Activated CD4-positive, alpha-beta T cell treated with anti-CD3 and anti-CD28 coated beads, Interleukin-2, amount 10 ng/mL, durations not matched to agents 24 days and 14 days (primary cell): ENCODE data around the gene TMEFF1. TPM values are rescaled to one million over a fixed set of nuclear protein-coding genes. Genes with fewer than 3 reads are reported as not detected.

ENCODE experiments used
- DNase-seq: peaks from one replicate; pipeline ENCODE4 v3.0.0; 2022
- H3K27ac Mint-ChIP-seq: one replicate; pipeline ENCODE4 v1.8.0; 2022; ENCODE audit warnings: mild to moderate bottlenecking, mixed read lengths
- H3K27me3 Mint-ChIP-seq: one replicate; pipeline ENCODE4 v1.8.0; 2022; ENCODE audit warnings: mixed read lengths
- H3K36me3 Mint-ChIP-seq: one replicate; pipeline ENCODE4 v1.8.0; 2022; ENCODE audit warnings: low read depth, mild to moderate bottlenecking, mixed read lengths
- H3K4me1 Mint-ChIP-seq: one replicate; pipeline ENCODE4 v1.8.0; 2021; ENCODE audit warnings: mixed read lengths
- H3K4me3 Mint-ChIP-seq: one replicate; pipeline ENCODE4 v1.8.0; 2022; ENCODE audit warnings: mild to moderate bottlenecking, moderate library complexity, mixed read lengths
- H3K9me3 Mint-ChIP-seq: one replicate; pipeline ENCODE4 v1.8.0; 2021; ENCODE audit warnings: mixed read lengths
- intact Hi-C: fragments of 100-400 bp; cut with micrococcal nuclease; formaldehyde crosslinking; loops from one replicate; pipeline ENCODE4 v1.15.1; 2023
- total RNA-seq: library from RNA; stranded (reverse); gene quantifications from 2 replicates; pipeline ENCODE4 v1.2.3, GENCODE V29; 2022

TMEFF1 gene
- total RNA-seq, 1 donor from 2014 or later, result 0.16 TPM

GRCh38 chr9:100540327-100540726 is 67.4 kb downstream of the TMEFF1 start:
- intact Hi-C loops, result no loop called here
- H3K9me3 Mint-ChIP-seq, result no peaks in the 10 kb centered on the region
- no peaks in the 10 kb centered on the region for H3K4me1 Mint-ChIP-seq
- no peaks in the 10 kb centered on the region for H3K27me3 Mint-ChIP-seq
- H3K27ac Mint-ChIP-seq, result no peak overlapping the region
- H3K4me3 Mint-ChIP-seq, result no peak overlapping the region
- no peak for DNase-seq
- peaks cover 1% of the 10 kb centered on the region for H3K36me3 Mint-ChIP-seq

GRCh38 chr9:100549048-100549447 is 76.1 kb downstream of the TMEFF1 start:
- no peak for DNase-seq
- H3K4me3 Mint-ChIP-seq, result no peak overlapping the region

DNA sequence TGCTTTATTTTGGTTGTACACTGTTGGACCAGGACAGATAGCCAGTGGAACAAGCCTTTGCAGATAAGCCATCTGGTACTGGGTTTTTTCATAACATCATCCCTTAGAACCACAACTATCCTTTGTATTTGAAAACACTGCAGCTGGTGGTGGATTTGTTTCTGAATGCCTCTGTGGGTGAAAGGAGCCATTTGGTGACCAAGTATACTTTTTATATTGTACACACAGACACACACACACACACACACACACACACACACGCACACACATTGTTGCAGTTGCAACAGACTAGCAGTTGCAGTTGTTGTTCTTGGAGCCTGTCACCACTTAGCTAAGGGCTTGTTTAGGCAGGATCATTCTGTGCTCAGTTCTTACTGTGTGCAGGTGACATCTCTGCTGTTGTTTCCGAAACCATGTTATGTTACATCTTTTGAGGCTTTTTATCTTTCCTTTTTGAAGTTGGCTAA is 82.0 kb downstream of the TMEFF1 start:
- H3K27me3 Mint-ChIP-seq, result no peaks in the 10 kb centered on the region
- no peaks in the 10 kb centered on the region for H3K36me3 Mint-ChIP-seq
- no peaks in the 10 kb centered on the region for H3K9me3 Mint-ChIP-seq
- H3K27ac Mint-ChIP-seq, result no peak overlapping the region
- intact Hi-C loops, result no loop called here
- DNase-seq, result no peak
- H3K4me1 Mint-ChIP-seq, result no peaks in the 10 kb centered on the region
- H3K4me3 Mint-ChIP-seq, result no peak overlapping the region

More at GRCh38 chr9:100549048-100549447, 76.1 kb downstream of the TMEFF1 start:
- intact Hi-C loops, result no loop called here
- Mint-ChIP-seq H3K27ac (no peak overlapping the region), H3K36me3 (peaks cover 1% of the 10 kb centered on the region), H3K4me1 (no peaks in the 10 kb centered on the region), H3K9me3 (peaks cover 7% of the 10 kb centered on the region), H3K27me3 (no peaks in the 10 kb centered on the region)

DNA sequence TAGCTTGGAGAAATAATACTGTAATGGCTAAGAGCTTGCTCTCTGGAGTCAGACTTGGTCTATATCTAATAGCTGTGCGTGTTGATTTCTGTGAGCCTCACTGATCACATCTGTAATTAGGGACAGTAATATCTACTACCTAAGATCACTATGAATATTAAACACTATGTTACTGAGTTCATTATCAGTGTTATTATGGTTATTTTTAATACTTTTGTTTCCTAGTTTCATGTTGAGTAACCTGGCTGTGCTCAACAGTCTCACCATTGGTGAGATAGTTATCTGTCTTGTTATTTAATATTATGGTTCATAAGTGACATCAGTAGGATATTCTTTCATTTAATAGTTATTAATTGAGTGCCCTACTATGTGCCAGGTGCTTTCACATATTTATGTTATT is 82.5 kb downstream of the TMEFF1 start:
- Mint-ChIP-seq H3K27me3 (peaks cover 1% of the 10 kb centered on the region), H3K9me3 (no peaks in the 10 kb centered on the region), H3K4me3 (no peak overlapping the region), H3K4me1 (no peaks in the 10 kb centered on the region), H3K36me3 (no peaks in the 10 kb centered on the region), H3K27ac (no peak overlapping the region)
- intact Hi-C loops, result no loop called here
- no peak for DNase-seq

- peaks cover 2% of the 10 kb centered on the region for H3K27me3 Mint-ChIP-seq
- no peak overlapping the region for H3K27ac Mint-ChIP-seq
- no peaks in the 10 kb centered on the region for H3K36me3 Mint-ChIP-seq
- no peaks in the 10 kb centered on the region for H3K4me1 Mint-ChIP-seq
- no peak for DNase-seq
- no peaks in the 10 kb centered on the region for H3K9me3 Mint-ChIP-seq
- intact Hi-C loops, result no loop called here
- no peak overlapping the region for H3K4me3 Mint-ChIP-seq
Observed at GRCh38 chr9:100557053-100557452, 84.1 kb downstream of the TMEFF1 start.

- no peak for DNase-seq
- Mint-ChIP-seq H3K4me3 (no peak overlapping the region), H3K4me1 (no peaks in the 10 kb centered on the region), H3K27ac (no peak overlapping the region), H3K36me3 (no peaks in the 10 kb centered on the region), H3K27me3 (peaks cover 2% of the 10 kb centered on the region), H3K9me3 (no peaks in the 10 kb centered on the region)
- intact Hi-C loops, result no loop called here
Observed at GRCh38 chr9:100561256-100561655, 88.3 kb downstream of the TMEFF1 start.

- H3K4me1 Mint-ChIP-seq, result no peaks in the 10 kb centered on the region
- H3K36me3 Mint-ChIP-seq, result no peaks in the 10 kb centered on the region
- H3K27me3 Mint-ChIP-seq, result no peaks in the 10 kb centered on the region
- no peak overlapping the region for H3K4me3 Mint-ChIP-seq
- intact Hi-C loops, result no loop called here
- no peaks in the 10 kb centered on the region for H3K9me3 Mint-ChIP-seq
- H3K27ac Mint-ChIP-seq, result no peak overlapping the region
- no peak for DNase-seq
Observed at GRCh38 chr9:100567856-100568255, 94.9 kb downstream of the TMEFF1 start.

- DNase-seq, result no peak
- Mint-ChIP-seq H3K27me3 (no peaks in the 10 kb centered on the region), H3K4me3 (no peak overlapping the region), H3K36me3 (no peaks in the 10 kb centered on the region), H3K9me3 (no peaks in the 10 kb centered on the region), H3K4me1 (no peaks in the 10 kb centered on the region), H3K27ac (no peak overlapping the region)
- intact Hi-C loops, result no loop called here
Observed at GRCh38 chr9:100573655-100574260, 100.8 kb downstream of the TMEFF1 start.

DNA sequence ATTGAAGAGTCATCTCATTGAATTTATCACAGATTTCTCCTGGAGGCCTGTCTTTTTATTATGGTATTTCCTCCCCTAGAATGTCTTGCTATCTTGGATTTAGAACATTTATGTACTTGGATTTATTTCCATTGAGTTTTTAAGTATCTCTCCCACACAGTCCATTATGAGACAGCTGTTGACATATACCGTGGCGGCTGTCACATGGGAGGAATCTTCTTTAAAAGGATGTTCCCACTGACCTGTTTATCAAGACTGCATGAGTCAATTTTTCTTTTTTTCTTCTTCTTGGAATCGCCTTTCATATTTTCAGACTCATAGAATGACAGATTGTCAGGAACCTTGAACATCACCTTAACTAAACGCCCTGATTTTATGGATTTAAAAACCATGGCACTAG is 102.1 kb downstream of the TMEFF1 start:
- H3K27ac Mint-ChIP-seq, result no peak overlapping the region
- intact Hi-C loops, result no loop called here
- H3K36me3 Mint-ChIP-seq, result no peaks in the 10 kb centered on the region
- no peak for DNase-seq
- H3K27me3 Mint-ChIP-seq, result no peaks in the 10 kb centered on the region
- H3K4me1 Mint-ChIP-seq, result no peaks in the 10 kb centered on the region
- H3K4me3 Mint-ChIP-seq, result no peak overlapping the region
- H3K9me3 Mint-ChIP-seq, result no peaks in the 10 kb centered on the region

DNA sequence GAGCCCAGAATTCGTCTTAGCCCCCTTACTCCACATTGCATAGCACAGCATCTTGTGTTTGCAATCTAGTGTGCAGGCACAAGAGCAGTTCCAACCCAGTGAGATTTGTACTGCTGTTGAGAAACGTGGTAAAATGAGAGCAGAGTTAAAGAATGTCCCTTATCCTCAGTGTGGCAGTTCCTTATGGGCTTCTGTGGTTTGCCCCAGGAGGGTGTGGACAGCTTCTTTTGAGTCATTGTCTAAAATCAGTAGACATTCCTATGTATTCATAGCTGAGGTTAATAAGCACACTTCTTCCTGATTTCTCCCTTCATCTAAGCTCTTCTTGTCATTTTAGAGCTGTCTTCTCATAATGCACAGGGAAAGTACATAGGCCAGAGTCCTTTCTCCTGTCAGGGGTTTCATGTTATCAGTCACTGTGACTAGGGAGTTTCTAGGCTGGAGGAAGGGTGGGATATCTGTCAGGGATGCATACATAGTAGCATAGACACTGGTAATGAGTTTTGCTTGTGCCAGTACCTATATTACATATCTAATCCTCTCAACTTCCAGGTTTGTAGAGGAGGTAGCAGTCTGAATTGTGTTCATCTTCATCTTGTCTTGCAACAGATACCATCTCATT is 102.9 kb downstream of the TMEFF1 start:
- H3K4me1 Mint-ChIP-seq, result no peaks in the 10 kb centered on the region
- H3K27me3 Mint-ChIP-seq, result no peaks in the 10 kb centered on the region
- no peaks in the 10 kb centered on the region for H3K36me3 Mint-ChIP-seq
- no peaks in the 10 kb centered on the region for H3K9me3 Mint-ChIP-seq
- intact Hi-C loops, result no loop called here
- H3K27ac Mint-ChIP-seq, result no peak overlapping the region
- no peak for DNase-seq
- no peak overlapping the region for H3K4me3 Mint-ChIP-seq

- Mint-ChIP-seq H3K4me3 (no peak within 1 kb of the TSS), H3K36me3 (no peaks in the 10 kb centered on the region), H3K27ac (no peak within 1 kb of the TSS), H3K4me1 (no peaks in the 10 kb centered on the region), H3K27me3 (peaks cover 7% of the 10 kb centered on the region), H3K9me3 (no peaks in the 10 kb centered on the region)
- no peak for DNase-seq
- intact Hi-C loops, result no loop called here
Observed at GRCh38 chr9:100577776-100578448, 105.0 kb downstream of the TMEFF1 start, which contains the start of gene CAVIN4. TSS of gene CAVIN4 (plus strand) at chr9:100578079. CDS start at chr9:100578144, 65 bp downstream.

GRCh38 chr9:100578610-100579009 is 105.7 kb downstream of the TMEFF1 start:
- Mint-ChIP-seq H3K4me1 (no peaks in the 10 kb centered on the region), H3K36me3 (no peaks in the 10 kb centered on the region), H3K27me3 (peaks cover 7% of the 10 kb centered on the region), H3K9me3 (no peaks in the 10 kb centered on the region), H3K27ac (no peak overlapping the region), H3K4me3 (no peak overlapping the region)
- DNase-seq, result no peak
- intact Hi-C loops, result no loop called here

DNA sequence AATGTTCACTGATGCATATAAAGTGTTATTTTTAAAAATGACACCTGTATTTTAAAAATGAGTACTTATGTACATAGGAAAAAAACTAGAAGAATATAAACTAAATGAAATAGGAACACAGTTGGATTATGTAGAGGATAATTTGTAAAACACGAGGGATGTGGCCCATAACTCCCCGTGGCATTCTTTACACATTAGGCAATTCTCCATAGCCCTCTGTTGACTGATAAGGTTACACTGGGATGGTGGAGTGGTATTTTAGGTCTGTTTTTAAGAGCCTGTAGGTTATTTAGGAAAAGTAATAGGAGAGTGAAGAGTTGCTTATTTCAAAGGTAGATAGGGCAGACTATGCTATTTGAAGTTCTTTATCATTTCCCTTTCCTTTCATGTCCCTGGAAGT is 106.7 kb downstream of the TMEFF1 start:
- Mint-ChIP-seq H3K9me3 (no peaks in the 10 kb centered on the region), H3K36me3 (no peaks in the 10 kb centered on the region), H3K4me3 (no peak overlapping the region), H3K4me1 (no peaks in the 10 kb centered on the region), H3K27ac (no peak overlapping the region), H3K27me3 (peaks cover 7% of the 10 kb centered on the region)
- intact Hi-C loops, result no loop called here
- DNase-seq, result no peak

DNA sequence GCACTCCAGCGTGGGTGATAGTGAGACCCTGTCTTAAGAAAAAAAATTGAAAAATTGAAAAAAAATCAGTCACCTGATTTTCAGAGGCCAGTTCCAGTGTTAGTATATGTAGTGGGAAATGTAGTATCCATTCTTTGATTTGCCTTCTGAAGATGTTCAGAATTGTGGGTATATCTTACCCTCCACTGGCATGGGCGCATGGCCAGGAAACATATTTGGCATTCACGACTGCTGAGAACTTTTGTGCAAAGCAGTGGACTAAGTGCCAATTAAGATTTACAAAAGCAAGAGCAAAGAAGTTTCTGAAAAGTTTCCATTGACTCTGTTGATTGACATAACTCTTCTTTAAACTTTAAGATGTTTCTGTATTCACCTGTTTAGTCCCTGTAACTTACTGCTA is 107.3 kb downstream of the TMEFF1 start:
- no peak overlapping the region for H3K4me3 Mint-ChIP-seq
- H3K27ac Mint-ChIP-seq, result no peak overlapping the region
- no peak for DNase-seq
- intact Hi-C loops, result no loop called here
- no peaks in the 10 kb centered on the region for H3K9me3 Mint-ChIP-seq
- H3K36me3 Mint-ChIP-seq, result no peaks in the 10 kb centered on the region
- peaks cover 7% of the 10 kb centered on the region for H3K27me3 Mint-ChIP-seq
- no peaks in the 10 kb centered on the region for H3K4me1 Mint-ChIP-seq
